WTC11 (cell line): ENCODE measurements around the gene FSTL1. TPM values are rescaled to one million over a fixed set of nuclear protein-coding genes. Genes with fewer than 3 reads are reported as not detected.

Experiments
- ATAC-seq: fragments of 200-7000 bp; cut with Tn5 transposase; 2 replicates; pipeline ENCODE4 v1.10.0; 2021; ENCODE audit warnings: mild to moderate bottlenecking, moderate library complexity
- CTCF ChIA-PET: fragments of 300-600 bp; sonication (Branson Sonifier 250); formaldehyde crosslinking; loops from one replicate; lab custom pipeline; 2021; ENCODE audit warnings: antibody characterized with exemption; lab: Charles Lee
- POLR2A ChIA-PET: fragments of 350-600 bp; sonication (Branson Sonifier 250); formaldehyde crosslinking; loops from one replicate; lab custom pipeline; 2021; ENCODE audit warnings: antibody characterized with exemption; lab: Charles Lee
- DNase-seq: peaks from one replicate; pipeline ENCODE4 v3.0.0; 2021; ENCODE audit warnings: low spot score
- H3K27ac Mint-ChIP-seq: 2 replicates; pipeline ENCODE4 v1.8.0; 2021; ENCODE audit warnings: mixed read lengths
- H3K27me3 Mint-ChIP-seq: 2 replicates; pipeline ENCODE4 v1.8.0; 2021; ENCODE audit warnings: low read depth, mild to moderate bottlenecking, moderate library complexity, mixed read lengths
- H3K36me3 Mint-ChIP-seq: 2 replicates; pipeline ENCODE4 v1.8.0; 2021; ENCODE audit warnings: mixed read lengths
- H3K4me1 Mint-ChIP-seq: 2 replicates; pipeline ENCODE4 v1.8.0; 2022; ENCODE audit warnings: mixed read lengths
- H3K4me3 Mint-ChIP-seq: 2 replicates; pipeline ENCODE4 v1.8.0; 2021; ENCODE audit warnings: mild to moderate bottlenecking, moderate library complexity, mixed read lengths
- H3K9me3 Mint-ChIP-seq: 2 replicates; pipeline ENCODE4 v1.8.0; 2021; ENCODE audit warnings: mixed read lengths
- ATF2 ChIP-seq: sonication (generic); formaldehyde crosslinking; IDR thresholded peaks from 2 replicates; pipeline ENCODE4 v1.8.1; 2022; ENCODE audit warnings: low read depth, missing genetic modification reagents, borderline replicate concordance
- E2F5 ChIP-seq: sonication (generic); formaldehyde crosslinking; IDR thresholded peaks from 2 replicates; pipeline ENCODE4 v1.8.1; 2022; ENCODE audit warnings: mild to moderate bottlenecking, moderate library complexity, missing genetic modification reagents
- EMX1 ChIP-seq: fragments of 250-450 bp; sonication (Bioruptor Pico); IDR thresholded peaks from 2 replicates; pipeline ENCODE4 v1.8.0; 2021; ENCODE audit warnings: mild to moderate bottlenecking
- ERG ChIP-seq: fragments of 250-450 bp; sonication (Bioruptor Pico); IDR thresholded peaks from 2 replicates; pipeline ENCODE4 v1.8.0; 2021; ENCODE audit warnings: mild to moderate bottlenecking
- FOXP1 ChIP-seq: sonication (generic); formaldehyde crosslinking; IDR thresholded peaks from 2 replicates; pipeline ENCODE4 v1.8.0; 2022; ENCODE audit warnings: missing genetic modification reagents, mild to moderate bottlenecking, moderate library complexity, borderline replicate concordance
- HMGA2 ChIP-seq: fragments of 250-450 bp; sonication (Bioruptor Pico); IDR thresholded peaks from 2 replicates; pipeline ENCODE4 v1.4.0; 2021; ENCODE audit warnings: mild to moderate bottlenecking, moderate library complexity
- IRF1 ChIP-seq: sonication (generic); formaldehyde crosslinking; IDR thresholded peaks from 2 replicates; pipeline ENCODE4 v1.8.0; 2023; ENCODE audit warnings: missing genetic modification reagents
- JUN ChIP-seq: sonication (generic); formaldehyde crosslinking; IDR thresholded peaks from 2 replicates; pipeline ENCODE4 v1.8.0; 2023; ENCODE audit warnings: mild to moderate bottlenecking, missing genetic modification reagents
- MAX ChIP-seq: sonication (generic); formaldehyde crosslinking; IDR thresholded peaks from 2 replicates; pipeline ENCODE4 v1.8.0; 2022; ENCODE audit warnings: mild to moderate bottlenecking, missing genetic modification reagents
- MYBL2 ChIP-seq: sonication (generic); formaldehyde crosslinking; IDR thresholded peaks from 2 replicates; pipeline ENCODE4 v1.8.1; 2023; ENCODE audit warnings: mild to moderate bottlenecking, moderate library complexity, missing genetic modification reagents
- PRDM15 ChIP-seq: sonication (generic); formaldehyde crosslinking; IDR thresholded peaks from 2 replicates; pipeline ENCODE4 v1.8.0; 2022; ENCODE audit warnings: missing genetic modification reagents
- PRRX2 ChIP-seq: fragments of 250-450 bp; sonication (Bioruptor Pico); IDR thresholded peaks from 2 replicates; pipeline ENCODE4 v1.8.0; 2021; ENCODE audit warnings: mild to moderate bottlenecking
- RELA ChIP-seq: sonication (generic); formaldehyde crosslinking; IDR thresholded peaks from 2 replicates; pipeline ENCODE4 v1.8.1; 2022; ENCODE audit warnings: missing genetic modification reagents, mild to moderate bottlenecking, borderline replicate concordance
- ZMAT4 ChIP-seq: fragments of 250-450 bp; sonication (Bioruptor Pico); IDR thresholded peaks from 2 replicates; pipeline ENCODE4 v1.9.0; 2021; ENCODE audit warnings: mild to moderate bottlenecking
- ZNF532 ChIP-seq: fragments of 250-450 bp; sonication (Bioruptor Pico); IDR thresholded peaks from 2 replicates; pipeline ENCODE4 v1.9.0; 2021; ENCODE audit warnings: mild to moderate bottlenecking, borderline replicate concordance
- total RNA-seq: library from RNA; stranded (reverse); gene quantifications from 3 replicates; pipeline ENCODE4 v1.2.3, GENCODE V29; 2021

Gene FSTL1
- total RNA-seq, 1 experiment from 2014 or later, result 271 TPM

GRCh38 chr3:120436523-120437050, 14.2 kb downstream of the FSTL1 start (continued):
- TF ChIP-seq ZNF532 (CRISPR knock-in tag), result no peak

GRCh38 chr3:120435621-120436020, 15.2 kb downstream of the FSTL1 start:
- Mint-ChIP-seq H3K4me1 (peaks cover 66% of the 10 kb centered on the region), H3K27me3 (no peaks in the 10 kb centered on the region), H3K27ac (peak overlapping the region; percentile 93), H3K36me3 (peaks cover 47% of the 10 kb centered on the region), H3K9me3 (no peaks in the 10 kb centered on the region), H3K4me3 (no peak overlapping the region)
- CTCF ChIA-PET, result interaction anchor here (1.9 to 2.9 kb wide), 2 partner anchors 18 to 123 kb away, joined by 7 to 15 read pairs; no protein-coding TSS in a partner anchor
- no peak for DNase-seq
- ATAC-seq, result no peak
- POLR2A ChIA-PET, result interaction anchor here (0.7 to 0.9 kb wide), 2 partner anchors 15 to 1750 kb away, joined by 3 to 5 read pairs; partner anchors contain the start of gene FSTL1
- no peak for TF ChIP-seq IRF1 (CRISPR knock-in tag)
- no peak for TF ChIP-seq JUN (CRISPR knock-in tag)
- no peak for TF ChIP-seq E2F5 (CRISPR knock-in tag)
- TF ChIP-seq PRRX2 (CRISPR knock-in tag), result no peak
- TF ChIP-seq ERG, result no peak
- no peak for TF ChIP-seq HMGA2 (CRISPR knock-in tag)
- no peak for TF ChIP-seq EMX1 (CRISPR knock-in tag)
- no peak for TF ChIP-seq RELA (CRISPR knock-in tag)
- TF ChIP-seq ZMAT4, result no peak
- no peak for TF ChIP-seq MYBL2 (CRISPR knock-in tag)
- TF ChIP-seq PRDM15 (CRISPR knock-in tag), result no peak
- no peak for TF ChIP-seq ATF2 (CRISPR knock-in tag)
- TF ChIP-seq FOXP1 (CRISPR knock-in tag), result no peak
- no peak for TF ChIP-seq MAX (CRISPR knock-in tag)
- no peak for TF ChIP-seq ZNF532 (CRISPR knock-in tag)
